GM23248 (cell line): ENCODE data around the gene PTPRD.

Experiments used
- EZH2 ChIP-seq: fragments of 200-600 bp; sonication (generic); IDR thresholded peaks from 2 replicates; pipeline ENCODE4 v1.6.1; 2018; ENCODE audit warnings: antibody characterized with exemption, mild to moderate bottlenecking; ENCODE audit not compliant: insufficient read depth, poor library complexity, severe bottlenecking
- EZH2phosphoT487 ChIP-seq: fragments of 200-600 bp; sonication (generic); IDR thresholded peaks from 2 replicates; pipeline ENCODE4 v1.6.1; 2018; ENCODE audit warnings: antibody characterized with exemption, moderate library complexity, mild to moderate bottlenecking, low read depth; ENCODE audit not compliant: insufficient read depth

GRCh38 chr9:8613346-8613825 lies 1999.4 kb downstream of the PTPRD start:
- no peak for TF ChIP-seq EZH2
- TF ChIP-seq EZH2phosphoT487 = no peak
